AG20443 (cell line): ENCODE measurements around the gene EPB41L5.
"Not testable (repeated sequence)": the region's sequence is repeated elsewhere in the genome, so short reads cannot be mapped to it uniquely, and the experiment has no call there.

Experiments
- DNase-seq: peaks from one replicate; pipeline ENCODE4 v3.0.0; 2012; ENCODE audit warnings: low spot score, mixed read lengths

Gene EPB41L5

DNA sequence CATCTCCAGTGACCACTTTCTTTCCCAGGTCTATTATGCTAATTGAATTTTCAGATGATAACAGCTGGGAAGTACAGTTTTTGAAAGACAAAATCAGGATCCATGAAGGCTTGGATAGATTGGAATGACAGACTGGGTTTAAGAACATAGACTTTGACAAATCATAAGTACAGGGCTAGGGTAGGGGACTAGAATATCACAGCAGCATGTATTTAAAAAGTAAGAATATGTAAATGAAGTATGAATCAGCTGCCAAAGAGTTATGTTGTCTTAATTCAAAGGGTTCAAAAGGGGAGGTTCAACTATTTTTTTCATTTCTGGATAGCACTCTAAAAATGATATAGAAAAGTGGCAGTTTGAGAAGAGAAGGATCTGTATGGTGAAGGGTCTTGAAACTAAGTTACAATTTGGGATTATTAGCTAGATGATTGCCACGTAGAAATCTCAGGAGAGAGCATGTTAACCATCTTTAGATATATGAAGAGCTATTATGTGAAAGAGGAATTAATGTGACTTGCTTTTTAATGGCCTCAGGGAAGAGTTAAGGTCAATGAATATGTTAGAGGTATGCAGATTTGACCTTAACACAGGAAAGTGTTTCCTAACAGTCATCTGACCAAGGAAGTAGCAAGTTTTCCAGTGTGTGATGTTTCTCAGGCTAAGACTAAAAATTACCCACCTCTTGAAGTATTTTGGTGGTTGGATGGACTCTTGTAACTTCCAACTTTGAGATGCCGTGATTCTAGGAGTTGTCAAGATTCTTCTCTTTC, 128.6 kb downstream of the EPB41L5 start:
- DNase-seq = no peak

GRCh38 chr2:120142528-120143219, 129.8 kb downstream of the EPB41L5 start:
- DNase-seq = no peak

DNA sequence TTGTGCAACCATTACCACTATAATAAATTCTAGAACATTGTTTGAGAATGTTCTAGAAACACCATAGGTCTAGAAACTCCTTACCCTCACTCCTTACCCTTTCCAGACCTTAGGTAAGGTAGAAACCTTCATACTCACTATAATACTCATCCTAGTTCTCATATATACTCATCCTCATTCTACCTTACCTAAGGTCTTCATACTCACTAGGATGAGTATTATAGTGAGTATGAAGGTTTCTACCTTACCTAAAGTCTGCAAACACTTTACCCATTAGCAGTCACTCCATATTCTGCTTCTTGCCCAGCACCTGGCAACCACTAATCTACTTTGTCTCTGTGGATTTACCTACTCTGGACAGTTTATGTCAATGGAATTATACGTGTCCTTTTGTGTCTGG, 135.4 kb downstream of the EPB41L5 start:
- no peak for DNase-seq

DNA sequence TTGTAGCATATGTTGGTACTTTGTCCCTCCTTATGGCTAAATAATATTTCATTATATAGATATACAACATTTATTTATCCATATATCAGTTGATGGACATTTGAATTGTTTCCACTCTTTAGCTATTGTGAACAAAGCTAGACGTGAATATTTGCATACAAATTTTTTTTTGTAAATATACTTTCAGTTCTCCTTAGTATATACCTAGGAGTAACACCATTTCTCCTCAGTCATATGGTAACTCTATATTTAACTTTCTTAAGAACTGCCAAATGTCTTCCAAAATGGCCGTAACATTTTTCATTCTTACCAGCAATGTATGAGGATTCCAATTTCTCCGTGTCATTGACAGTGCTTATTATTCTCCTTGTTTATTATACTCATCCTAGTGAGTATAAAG, 135.8 kb downstream of the EPB41L5 start:
- no peak for DNase-seq

- no peak for DNase-seq
These were observed 136.5 kb downstream of the EPB41L5 start for GRCh38 chr2:120149406-120149805.

GRCh38 chr2:120150040-120150482, 137.2 kb downstream of the EPB41L5 start:
- no peak for DNase-seq

- DNase-seq = no peak
These were observed 142.4 kb downstream of the EPB41L5 start for GRCh38 chr2:120155308-120155707.

- not testable (repeated sequence) for DNase-seq
These were observed 145.8 kb downstream of the EPB41L5 start for GRCh38 chr2:120158658-120159057.

- DNase-seq = no peak
These were observed 148.3 kb downstream of the EPB41L5 start for GRCh38 chr2:120161190-120161589.

DNA sequence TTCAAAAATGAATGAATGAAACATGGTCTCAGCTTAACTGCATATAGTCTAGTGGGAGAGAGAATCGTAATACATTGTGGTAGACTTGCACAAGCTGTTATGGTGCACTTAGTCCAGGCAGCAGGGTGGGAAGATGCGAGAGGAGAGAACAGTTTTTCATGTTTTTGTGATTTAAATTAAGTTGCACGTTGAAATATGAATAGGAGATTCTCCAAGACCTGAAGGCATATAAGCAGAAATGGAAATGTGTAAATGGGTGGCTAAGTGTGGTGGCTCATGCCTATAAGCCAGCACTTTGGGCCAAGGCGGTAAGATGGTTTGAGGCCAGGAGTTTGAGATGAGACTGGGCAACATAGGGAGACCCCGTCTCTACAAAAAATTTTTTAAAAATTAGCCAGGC, 149.8 kb downstream of the EPB41L5 start:
- DNase-seq = no peak

DNA sequence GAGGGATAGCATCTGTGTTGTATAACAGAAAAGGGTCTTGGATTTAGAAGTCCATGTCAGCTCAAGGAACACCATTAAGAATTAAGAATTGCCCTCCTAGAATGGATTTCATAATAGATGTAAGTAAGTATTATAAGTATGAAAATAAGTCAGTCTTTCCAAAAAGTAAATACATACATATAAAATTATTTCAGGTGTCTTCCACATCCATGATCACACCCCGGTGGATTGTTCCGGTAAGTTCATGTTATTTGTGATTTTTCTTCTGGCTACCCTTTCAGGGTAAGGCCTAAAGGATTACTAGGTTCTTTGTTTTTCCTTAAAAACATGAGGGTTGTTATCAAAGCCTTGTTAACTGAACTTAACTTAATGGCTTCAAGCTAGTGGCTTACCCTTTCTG, 154.4 kb downstream of the EPB41L5 start:
- no peak for DNase-seq

GRCh38 chr2:120169020-120169419, 156.1 kb downstream of the EPB41L5 start:
- no peak for DNase-seq

- DNase-seq = peak; percentile 76
These were observed 162.2 kb downstream of the EPB41L5 start for GRCh38 chr2:120174963-120175581.

DNA sequence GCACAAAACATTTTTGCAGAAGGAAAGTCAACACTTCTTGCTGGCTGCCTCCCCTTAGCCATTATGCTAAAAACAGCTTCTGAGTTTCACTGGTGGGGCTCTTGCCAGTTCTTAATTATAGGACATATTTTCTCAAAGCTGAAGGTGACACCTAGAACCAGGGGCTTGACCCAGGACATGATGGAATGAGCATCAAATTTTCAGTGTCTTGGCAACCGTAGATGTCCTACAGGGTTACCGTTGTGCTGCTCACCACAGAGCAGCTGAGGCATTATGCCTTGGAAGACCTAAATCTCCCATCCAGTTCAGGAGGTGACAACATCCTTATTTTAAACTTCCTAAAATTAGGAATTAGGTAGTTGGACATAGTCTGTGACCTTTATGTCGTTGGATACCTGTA, 163.6 kb downstream of the EPB41L5 start:
- no peak for DNase-seq

DNA sequence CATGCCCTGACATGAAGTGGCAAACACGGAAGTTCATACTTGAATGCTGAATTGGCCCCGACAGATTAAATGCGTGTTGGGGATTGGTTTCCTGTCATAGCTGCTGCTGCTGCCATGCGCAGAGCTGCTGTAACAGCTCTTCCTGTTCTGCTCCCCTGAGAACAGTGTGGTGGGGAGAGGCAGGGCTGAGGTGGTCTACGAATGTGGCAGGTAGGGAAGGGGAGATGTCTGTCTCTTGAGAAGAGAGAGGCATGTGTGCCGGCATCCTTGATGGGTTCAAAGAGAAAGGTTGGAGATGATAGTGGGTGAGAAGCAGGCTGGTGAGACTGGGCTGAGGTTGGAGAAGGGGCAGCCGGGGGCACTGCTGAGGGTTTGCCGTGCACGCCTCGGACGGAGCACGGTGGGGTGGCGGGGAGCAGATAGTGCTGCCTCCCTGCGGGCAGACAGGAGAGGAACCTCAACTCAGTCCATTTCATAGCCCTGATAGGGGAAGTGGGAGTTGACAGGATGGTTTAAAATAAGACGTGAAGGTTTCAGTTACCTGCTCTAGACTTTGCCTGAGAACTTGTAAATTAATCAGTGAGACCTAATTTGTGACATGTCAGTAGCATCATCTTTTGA, 164.2 kb downstream of the EPB41L5 start:
- DNase-seq = no peak

GRCh38 chr2:120177973-120178372, 165.1 kb downstream of the EPB41L5 start:
- no peak for DNase-seq

- no peak for DNase-seq
These were observed 166.5 kb downstream of the EPB41L5 start for GRCh38 chr2:120179396-120179795.

GRCh38 chr2:120180066-120180465, 167.2 kb downstream of the EPB41L5 start:
- no peak for DNase-seq

GRCh38 chr2:120182019-120182560, 169.2 kb downstream of the EPB41L5 start:
- DNase-seq = no peak

DNA sequence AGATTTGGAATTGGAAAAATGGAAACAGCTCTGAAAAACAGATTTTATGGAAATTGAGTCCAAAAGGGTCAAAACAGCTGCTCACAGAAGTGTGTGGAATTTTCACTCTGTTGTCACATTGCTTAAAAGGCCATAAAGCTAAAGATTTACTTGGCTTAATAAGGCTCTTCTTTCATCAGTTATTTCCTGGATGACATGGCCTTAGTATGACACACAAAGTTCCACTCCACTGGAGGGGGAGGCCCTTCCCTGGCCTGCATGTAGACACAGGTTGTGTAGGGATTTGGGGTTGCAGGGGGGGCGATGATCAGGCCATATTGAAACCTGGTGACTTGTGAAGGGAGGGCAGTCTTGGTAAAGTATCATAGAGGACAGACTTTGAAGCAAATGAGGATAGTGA, 176.3 kb downstream of the EPB41L5 start:
- DNase-seq = no peak

- DNase-seq = no peak
These were observed 179.4 kb downstream of the EPB41L5 start for GRCh38 chr2:120192280-120192679.

GRCh38 chr2:120195553-120195952, 182.7 kb downstream of the EPB41L5 start:
- DNase-seq = no peak
